ENCODE data around the gene BRINP3. TPM values are rescaled to one million over a fixed set of nuclear protein-coding genes. Genes with fewer than 3 reads are reported as not detected.

The BRINP3 gene
- total RNA-seq, 2 experiments from 2014 or later, result not detected

DNA sequence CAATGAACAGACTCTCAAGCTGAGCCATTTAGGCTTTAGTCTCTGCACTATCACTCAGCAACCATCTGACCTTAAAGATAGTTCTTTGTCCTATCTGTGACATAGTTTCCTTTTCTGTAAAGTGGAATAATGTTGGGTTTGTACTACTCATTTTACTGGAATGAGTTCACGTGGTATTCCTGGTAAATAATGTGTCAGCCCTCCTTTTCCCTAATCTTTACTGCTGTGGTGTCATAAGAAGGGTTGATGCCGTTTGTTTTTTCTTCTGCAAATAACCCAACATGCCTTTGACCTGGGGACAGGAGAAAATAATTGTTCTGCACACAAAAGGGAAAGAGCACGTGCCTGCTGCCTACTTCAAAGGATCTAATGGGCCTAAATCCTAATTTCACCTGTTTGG, 297.8 kb downstream of the BRINP3 start:
- intact Hi-C loops (cut with micrococcal nuclease; ENCODE audit: unreplicated experiment), result no loop called here
- ChIA-PET CTCF (ENCODE audit: unreplicated experiment) (no interaction called here), POLR2A (interaction anchor here (0.5 kb wide), 1 partner anchor 1401 kb away, joined by 3 read pairs; no protein-coding TSS in a partner anchor)
- no peak for TF ChIP-seq EZH2phosphoT487 (IDR thresholded peaks at IDR 0.05; ENCODE audit: borderline replicate concordance, low read depth, low read length)
- TF ChIP-seq, protein P1, sequence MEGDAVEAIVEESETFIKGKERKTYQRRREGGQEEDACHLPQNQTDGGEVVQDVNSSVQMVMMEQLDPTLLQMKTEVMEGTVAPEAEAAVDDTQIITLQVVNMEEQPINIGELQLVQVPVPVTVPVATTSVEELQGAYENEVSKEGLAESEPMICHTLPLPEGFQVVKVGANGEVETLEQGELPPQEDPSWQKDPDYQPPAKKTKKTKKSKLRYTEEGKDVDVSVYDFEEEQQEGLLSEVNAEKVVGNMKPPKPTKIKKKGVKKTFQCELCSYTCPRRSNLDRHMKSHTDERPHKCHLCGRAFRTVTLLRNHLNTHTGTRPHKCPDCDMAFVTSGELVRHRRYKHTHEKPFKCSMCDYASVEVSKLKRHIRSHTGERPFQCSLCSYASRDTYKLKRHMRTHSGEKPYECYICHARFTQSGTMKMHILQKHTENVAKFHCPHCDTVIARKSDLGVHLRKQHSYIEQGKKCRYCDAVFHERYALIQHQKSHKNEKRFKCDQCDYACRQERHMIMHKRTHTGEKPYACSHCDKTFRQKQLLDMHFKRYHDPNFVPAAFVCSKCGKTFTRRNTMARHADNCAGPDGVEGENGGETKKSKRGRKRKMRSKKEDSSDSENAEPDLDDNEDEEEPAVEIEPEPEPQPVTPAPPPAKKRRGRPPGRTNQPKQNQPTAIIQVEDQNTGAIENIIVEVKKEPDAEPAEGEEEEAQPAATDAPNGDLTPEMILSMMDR (conservative IDR thresholded peaks at IDR 0.05; ENCODE audit: low read length), result no peak
- Histone ChIP-seq H3K4me1 (ENCODE audit: insufficient read depth, low read length, poor library complexity, severe bottlenecking) (no peaks in the 10 kb centered on the region), H3K36me3 (ENCODE audit: insufficient read depth, low read length) (no peaks in the 10 kb centered on the region), H3K4me2 (ENCODE audit: low read length) (no peak overlapping the region), H3K79me2 (ENCODE audit: insufficient read depth, low read depth, low read length) (no peaks in the 10 kb centered on the region), H3K27ac (ENCODE audit: low read depth, low read length, poor library complexity, severe bottlenecking) (no peak overlapping the region), H4K20me1 (ENCODE audit: insufficient read depth, low read length) (no peaks in the 10 kb centered on the region), H3K4me3 (ENCODE audit: low read depth, low read length, poor library complexity, severe bottlenecking) (no peak overlapping the region), H2AFZ (ENCODE audit: low read length) (no peak overlapping the region), H3K9me3 (ENCODE audit: low read length) (no peaks in the 10 kb centered on the region), H3K9me2 (ENCODE audit: insufficient read depth, low read length) (no peaks in the 10 kb centered on the region)
- no peak for DNase-seq (ENCODE audit: low spot score)
- no TSS peak for BruUV-seq (replicated peaks)

DNA sequence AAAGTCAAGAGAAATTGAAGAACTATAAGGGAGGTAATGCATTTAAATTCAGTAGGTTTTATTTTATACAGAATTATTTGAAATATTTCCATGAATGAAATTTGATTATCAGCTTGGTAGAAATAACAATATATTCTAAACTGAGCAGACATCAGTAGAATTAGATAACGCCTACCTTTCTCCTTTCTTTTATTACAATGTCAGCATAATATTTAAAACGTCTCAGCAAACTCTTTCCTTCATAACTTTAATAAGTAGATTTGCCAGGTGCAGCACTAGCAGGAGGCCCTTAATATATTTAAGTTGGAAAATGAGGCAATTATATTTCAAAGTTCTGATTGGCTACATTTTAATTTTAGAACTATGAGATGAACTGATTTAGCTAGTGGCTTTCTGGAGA, 298.8 kb downstream of the BRINP3 start:
- Histone ChIP-seq H3K36me3 (ENCODE audit: insufficient read depth, low read length) (no peaks in the 10 kb centered on the region), H2AFZ (ENCODE audit: low read length) (no peak overlapping the region), H3K4me1 (ENCODE audit: insufficient read depth, low read length, poor library complexity, severe bottlenecking) (no peaks in the 10 kb centered on the region), H3K27ac (ENCODE audit: low read depth, low read length, poor library complexity, severe bottlenecking) (no peak overlapping the region), H3K9me3 (ENCODE audit: low read length) (no peaks in the 10 kb centered on the region), H3K4me3 (ENCODE audit: low read depth, low read length, poor library complexity, severe bottlenecking) (no peak overlapping the region), H4K20me1 (ENCODE audit: insufficient read depth, low read length) (no peaks in the 10 kb centered on the region), H3K79me2 (ENCODE audit: insufficient read depth, low read depth, low read length) (no peaks in the 10 kb centered on the region), H3K9me2 (ENCODE audit: insufficient read depth, low read length) (no peaks in the 10 kb centered on the region), H3K4me2 (ENCODE audit: low read length) (no peak overlapping the region)
- DNase-seq (ENCODE audit: low spot score), result no peak
- ChIA-PET POLR2A (no interaction called here), CTCF (ENCODE audit: unreplicated experiment) (no interaction called here)
- no TSS peak for BruUV-seq (replicated peaks)
- intact Hi-C loops (cut with micrococcal nuclease; ENCODE audit: unreplicated experiment), result no loop called here
- TF ChIP-seq EZH2phosphoT487 (IDR thresholded peaks at IDR 0.05; ENCODE audit: borderline replicate concordance, low read depth, low read length), result no peak
- TF ChIP-seq, protein P1 (conservative IDR thresholded peaks at IDR 0.05; ENCODE audit: low read length), result no peak

DNA sequence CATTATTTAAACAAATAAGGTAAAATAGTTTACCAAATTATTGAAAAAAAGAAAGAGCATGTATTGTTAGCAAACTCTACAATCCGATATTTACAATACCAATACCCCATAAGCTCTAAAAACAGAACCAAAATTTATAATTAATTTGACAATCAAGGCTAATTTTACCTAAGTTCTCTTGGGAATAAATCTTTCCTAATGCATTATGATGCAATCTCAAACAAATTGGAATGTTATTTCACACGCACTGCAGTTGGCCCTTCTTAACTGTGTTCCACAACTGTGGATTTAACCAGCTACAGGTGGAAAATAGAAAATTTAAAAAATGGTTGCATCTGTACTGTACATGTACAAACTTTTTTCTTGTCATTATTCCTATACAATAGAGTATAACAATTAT, 300.1 kb downstream of the BRINP3 start:
- no peaks in the 10 kb centered on the region for H3K79me2 ChIP-seq (ENCODE audit: insufficient read depth, low read depth, low read length)
- H3K27ac ChIP-seq (ENCODE audit: low read depth, low read length, poor library complexity, severe bottlenecking), result no peak overlapping the region
- no peak overlapping the region for H3K4me2 ChIP-seq (ENCODE audit: low read length)
- H2AFZ ChIP-seq (ENCODE audit: low read length), result no peak overlapping the region
- H3K9me2 ChIP-seq (ENCODE audit: insufficient read depth, low read length), result no peaks in the 10 kb centered on the region
- intact Hi-C loops (cut with micrococcal nuclease; ENCODE audit: unreplicated experiment), result no loop called here
- CTCF ChIA-PET (ENCODE audit: unreplicated experiment), result no interaction called here
- H4K20me1 ChIP-seq (ENCODE audit: insufficient read depth, low read length), result no peaks in the 10 kb centered on the region
- H3K9me3 ChIP-seq (ENCODE audit: low read length), result no peaks in the 10 kb centered on the region
- TF ChIP-seq, protein P1 (conservative IDR thresholded peaks at IDR 0.05; ENCODE audit: low read length), result no peak
- no peak for TF ChIP-seq EZH2phosphoT487 (IDR thresholded peaks at IDR 0.05; ENCODE audit: borderline replicate concordance, low read depth, low read length)
- H3K4me3 ChIP-seq (ENCODE audit: low read depth, low read length, poor library complexity, severe bottlenecking), result no peak overlapping the region
- H3K4me1 ChIP-seq (ENCODE audit: insufficient read depth, low read length, poor library complexity, severe bottlenecking), result no peaks in the 10 kb centered on the region
- POLR2A ChIA-PET, result no interaction called here
- no peaks in the 10 kb centered on the region for H3K36me3 ChIP-seq (ENCODE audit: insufficient read depth, low read length)
- no peak for DNase-seq (ENCODE audit: low spot score)
- BruUV-seq (replicated peaks), result no TSS peak

Measured in OCI-LY7 (cell line).